ENCODE data around the gene ARSG. TPM values are rescaled to one million over a fixed set of nuclear protein-coding genes. Genes with fewer than 3 reads are reported as not detected.

ARSG gene
- total and polyA plus RNA-seq, 12 donors: 2.1 to 49.6 (median 12.7) TPM

- H3K4me1 ChIP-seq (replicated peaks in 1 of 2): peaks cover 21 to 37% of the 10 kb centered on the region in 2 donors
- no peaks in the 10 kb centered on the region for H3K36me3 ChIP-seq (replicated peaks in 1 of 2)
- H3K4me3 ChIP-seq: peak overlapping the region in 1 of 4 donors; percentile 39
- H3K27me3 ChIP-seq: no peaks in the 10 kb centered on the region
- 7 to 12% (median 12%) methylated on average over 15 to 21 of the region's 21 CpGs for WGBS, 4 donors
- H3K27ac ChIP-seq: peak overlapping the region; percentile 94 to 100 (median 98)
- H3K9me3 ChIP-seq (replicated peaks in 1 of 3): no peaks in the 10 kb centered on the region
- TF ChIP-seq POLR2A (IDR thresholded peaks at IDR 0.05): peak in 1 of 2 donors; percentile 81
- TF ChIP-seq, protein P1, sequence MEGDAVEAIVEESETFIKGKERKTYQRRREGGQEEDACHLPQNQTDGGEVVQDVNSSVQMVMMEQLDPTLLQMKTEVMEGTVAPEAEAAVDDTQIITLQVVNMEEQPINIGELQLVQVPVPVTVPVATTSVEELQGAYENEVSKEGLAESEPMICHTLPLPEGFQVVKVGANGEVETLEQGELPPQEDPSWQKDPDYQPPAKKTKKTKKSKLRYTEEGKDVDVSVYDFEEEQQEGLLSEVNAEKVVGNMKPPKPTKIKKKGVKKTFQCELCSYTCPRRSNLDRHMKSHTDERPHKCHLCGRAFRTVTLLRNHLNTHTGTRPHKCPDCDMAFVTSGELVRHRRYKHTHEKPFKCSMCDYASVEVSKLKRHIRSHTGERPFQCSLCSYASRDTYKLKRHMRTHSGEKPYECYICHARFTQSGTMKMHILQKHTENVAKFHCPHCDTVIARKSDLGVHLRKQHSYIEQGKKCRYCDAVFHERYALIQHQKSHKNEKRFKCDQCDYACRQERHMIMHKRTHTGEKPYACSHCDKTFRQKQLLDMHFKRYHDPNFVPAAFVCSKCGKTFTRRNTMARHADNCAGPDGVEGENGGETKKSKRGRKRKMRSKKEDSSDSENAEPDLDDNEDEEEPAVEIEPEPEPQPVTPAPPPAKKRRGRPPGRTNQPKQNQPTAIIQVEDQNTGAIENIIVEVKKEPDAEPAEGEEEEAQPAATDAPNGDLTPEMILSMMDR (IDR thresholded peaks at IDR 0.05): peak in 2 of 6 experiments; percentile 9 to 17
- intact Hi-C loops (cut with DNase I): no loop called here
- peak; percentile 85 to 98 (median 97) for DNase-seq
Measured at GRCh38 chr17:68378268-68379176, 87.2 kb downstream of the ARSG start.

- intact Hi-C loops (cut with DNase I): no loop called here
- H3K4me1 ChIP-seq (replicated peaks in 1 of 2): peaks cover 21 to 37% of the 10 kb centered on the region in 2 donors
- peak overlapping the region; percentile 94 to 100 (median 98) for H3K27ac ChIP-seq
- DNase-seq: no peak
- H3K4me3 ChIP-seq: no peak overlapping the region
- 59 to 65% (median 63%) methylated on average over 3 of the region's 3 CpGs for WGBS, 4 donors
- TF ChIP-seq POLR2A (IDR thresholded peaks at IDR 0.05): no peak
- TF ChIP-seq, protein P1 (IDR thresholded peaks at IDR 0.05): no peak
- H3K9me3 ChIP-seq (replicated peaks in 1 of 3): no peaks in the 10 kb centered on the region
- no peaks in the 10 kb centered on the region for H3K27me3 ChIP-seq
- no peaks in the 10 kb centered on the region for H3K36me3 ChIP-seq (replicated peaks in 1 of 2)
Measured at GRCh38 chr17:68379177-68379510, 87.8 kb downstream of the ARSG start.

DNA sequence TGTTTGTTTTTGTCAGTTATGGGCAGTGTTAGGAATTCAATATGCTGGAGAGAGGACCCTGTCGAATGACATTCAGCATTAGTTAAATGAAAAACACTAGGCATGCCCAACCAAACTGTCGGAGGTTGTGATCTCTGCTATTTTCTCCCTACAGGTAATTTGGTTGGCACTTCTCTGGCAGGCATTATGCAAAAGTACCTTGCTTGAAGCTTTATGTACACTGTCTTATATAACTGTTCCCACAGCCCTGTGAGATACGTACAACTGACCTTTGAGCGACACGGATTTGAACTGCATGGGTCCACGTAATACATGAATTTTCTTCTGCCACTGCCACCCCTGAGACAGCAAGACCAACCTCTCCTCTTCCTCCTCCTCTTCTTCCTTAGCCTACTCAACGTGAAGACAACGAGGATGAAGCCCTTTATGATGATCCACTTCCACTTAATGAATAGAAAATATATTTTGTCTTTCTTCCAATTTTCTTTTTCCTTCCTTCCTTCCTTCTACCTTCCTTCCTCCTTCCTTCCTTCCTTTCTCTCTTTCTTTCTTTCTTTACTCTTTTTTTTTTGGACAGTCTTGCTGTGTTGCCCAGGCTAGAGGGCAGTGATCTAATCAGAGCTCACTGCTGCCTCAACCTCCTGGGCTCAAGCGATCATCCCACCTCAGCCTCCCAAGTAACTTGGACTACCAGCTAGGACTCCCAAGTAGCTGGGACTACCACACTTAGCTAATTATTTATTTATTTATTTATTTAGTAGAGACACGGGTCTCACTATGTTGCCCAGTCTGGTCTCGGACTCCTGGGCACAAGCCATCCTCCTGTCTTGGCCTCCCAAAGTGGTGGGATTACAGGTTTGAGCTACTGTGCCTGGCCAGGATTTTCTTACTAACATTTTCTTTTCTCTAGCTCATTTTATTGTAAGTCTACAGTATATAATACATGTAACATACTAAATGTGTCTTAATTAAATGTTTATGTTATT, 88.7 kb downstream of the ARSG start:
- intact Hi-C loops (cut with DNase I): loop anchor here in 1 of 2 donors (10.0 kb wide), 1 partner anchor 85 kb away; the partner anchor contains the start of genes ARSG and SLC16A6
- no peak overlapping the region for H3K4me3 ChIP-seq
- H3K36me3 ChIP-seq (replicated peaks in 1 of 2): no peaks in the 10 kb centered on the region
- no peaks in the 10 kb centered on the region for H3K9me3 ChIP-seq (replicated peaks in 1 of 3)
- 94 to 97% (median 96%) methylated on average over 11 of the region's 11 CpGs for WGBS, 4 donors
- no peak for TF ChIP-seq POLR2A (IDR thresholded peaks at IDR 0.05)
- H3K27ac ChIP-seq: peak overlapping the region; percentile 94 to 100 (median 98)
- peaks cover 21 to 37% of the 10 kb centered on the region in 2 donors for H3K4me1 ChIP-seq (replicated peaks in 1 of 2)
- H3K27me3 ChIP-seq: no peaks in the 10 kb centered on the region
- no peak for DNase-seq

DNA sequence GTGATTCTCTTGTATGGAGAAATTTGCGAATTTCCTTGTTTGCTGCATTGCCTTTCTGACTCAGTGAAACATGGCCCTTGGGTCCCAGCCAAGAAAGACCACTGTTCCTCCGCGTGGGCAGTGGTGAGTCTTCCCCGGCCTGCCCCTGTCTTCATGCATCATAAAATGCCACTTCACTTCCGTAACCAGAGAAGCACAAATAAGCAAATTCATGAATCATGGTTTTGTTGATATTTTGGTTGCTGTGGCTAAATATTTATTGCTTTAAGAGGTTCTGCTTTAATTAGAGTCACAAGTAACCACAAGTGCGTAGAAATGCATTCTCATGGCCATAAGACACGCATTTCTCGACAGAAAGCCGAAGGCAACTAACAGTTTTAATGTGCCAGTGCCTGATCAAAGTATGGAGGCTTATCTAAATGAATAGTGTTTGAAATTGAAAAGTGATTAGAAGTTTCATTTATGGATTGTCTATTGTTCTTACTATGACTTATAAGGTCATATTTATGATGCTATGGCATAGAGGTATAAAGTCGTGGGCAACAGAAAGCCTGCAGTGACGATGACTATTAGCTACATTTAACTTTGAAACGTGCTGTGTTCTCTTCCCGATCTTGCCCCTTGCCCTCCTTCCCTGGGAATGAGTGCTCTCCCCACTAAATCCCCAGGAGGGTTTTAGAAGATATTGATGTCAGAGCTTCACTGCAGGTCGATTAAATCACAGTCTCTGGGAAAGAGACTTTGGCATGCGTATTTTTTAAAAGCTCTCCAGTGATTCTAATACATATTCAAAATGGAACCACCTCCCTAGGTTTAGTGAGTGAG, 90.0 kb downstream of the ARSG start:
- 69 to 78% (median 76%) methylated on average over 15 of the region's 15 CpGs for WGBS, 4 donors
- peak in 6 of 7 donors; percentile 47 to 79 (median 56) for DNase-seq
- no peaks in the 10 kb centered on the region for H3K36me3 ChIP-seq (replicated peaks in 1 of 2)
- peak overlapping the region in 2 of 5 donors; percentile 8 to 44 for H3K27ac ChIP-seq
- peaks cover 21 to 37% of the 10 kb centered on the region in 2 donors for H3K4me1 ChIP-seq (replicated peaks in 1 of 2)
- TF ChIP-seq POLR2A (IDR thresholded peaks at IDR 0.05): no peak
- TF ChIP-seq, protein P1 (IDR thresholded peaks at IDR 0.05): no peak
- H3K9me3 ChIP-seq (replicated peaks in 1 of 3): no peaks in the 10 kb centered on the region
- H3K27me3 ChIP-seq: no peaks in the 10 kb centered on the region
- intact Hi-C loops (cut with DNase I): loop anchor here in 1 of 2 donors (10.0 kb wide), 1 partner anchor 86 kb away; the partner anchor contains the start of genes ARSG and SLC16A6
- no peak overlapping the region for H3K4me3 ChIP-seq
